Osteoblast (primary cell): ENCODE data around the gene AAGAB. TPM values are rescaled to one million over a fixed set of nuclear protein-coding genes. Genes with fewer than 3 reads are reported as not detected.
A peak's percentile ranks its signal among the peaks of the same experiment; 100 is the strongest.

Experiments
- DNase-seq: peaks from one replicate; pipeline ENCODE4 v3.0.0; 2011; ENCODE audit warnings: low spot score, mixed read lengths; ENCODE audit not compliant: insufficient read length; ENCODE audit errors: missing footprints
- H2AFZ ChIP-seq: 2 replicates; pipeline ENCODE4 v1.6.0; 2011; ENCODE audit warnings: mild to moderate bottlenecking, low read length
- H3K27ac ChIP-seq: 2 replicates; pipeline ENCODE4 v1.5.1; 2011; ENCODE audit warnings: mild to moderate bottlenecking, low read depth, low read length, moderate library complexity
- H3K27me3 ChIP-seq: 2 replicates; pipeline ENCODE4 v1.6.0; 2012; ENCODE audit warnings: mild to moderate bottlenecking, control low read depth, inconsistent platforms, low read length, moderate library complexity; ENCODE audit not compliant: insufficient read depth
- H3K36me3 ChIP-seq: 2 replicates; pipeline ENCODE4 v1.5.1; 2011; ENCODE audit warnings: mild to moderate bottlenecking, low read length, control low read depth, moderate library complexity; ENCODE audit not compliant: insufficient read depth
- H3K4me1 ChIP-seq: 2 replicates; pipeline ENCODE4 v1.5.1; 2011; ENCODE audit warnings: mild to moderate bottlenecking, low read length, control low read depth, moderate library complexity; ENCODE audit not compliant: insufficient read depth
- H3K4me2 ChIP-seq: 2 replicates; pipeline ENCODE4 v1.6.0; 2011; ENCODE audit warnings: mild to moderate bottlenecking, low read length; ENCODE audit not compliant: insufficient read depth
- H3K4me3 ChIP-seq: fragments of 200-600 bp; sonication (generic); 3 replicates; pipeline ENCODE4 v1.5.1; 2012; ENCODE audit warnings: mild to moderate bottlenecking, low read length, inconsistent platforms; ENCODE audit not compliant: insufficient read depth
- H3K79me2 ChIP-seq: 2 replicates; pipeline ENCODE4 v1.6.0; 2012; ENCODE audit warnings: mild to moderate bottlenecking, low read length, control low read depth, inconsistent platforms; ENCODE audit not compliant: insufficient read depth
- H3K9me3 ChIP-seq: 2 replicates; pipeline ENCODE4 v1.5.1; 2011; ENCODE audit warnings: low read depth, low read length, control low read depth
- H4K20me1 ChIP-seq: 2 replicates; pipeline ENCODE4 v1.6.0; 2012; ENCODE audit warnings: mild to moderate bottlenecking, low read length, control low read depth; ENCODE audit not compliant: insufficient read depth
- CTCF ChIP-seq: IDR thresholded peaks from 2 replicates; pipeline ENCODE4 v1.5.1; 2011; ENCODE audit warnings: mild to moderate bottlenecking, low read depth, low read length, moderate library complexity; ENCODE audit errors: extremely low read depth
- total RNA-seq: library from RNA; depleted of rRNA; stranded (reverse); fragments of >200 nt; gene quantifications from 2 replicates; pipeline ENCODE4 v1.2.3, GENCODE V29; 2012

Gene AAGAB
- 41.8 and 51.0 TPM in 2 replicates for total RNA-seq

GRCh38 chr15:67254238-67255175 is at the start of gene AAGAB, which contains the start of gene IQCH:
AAGAB (minus strand) TSS chr15:67254661; CDS start chr15:67254631, 30 bp downstream.
IQCH (plus strand) TSS chr15:67254786; CDS start chr15:67254897, 111 bp downstream.
- Histone ChIP-seq H4K20me1 (peaks cover 6% of the 10 kb centered on the region), H3K27ac (peak within 1 kb of the TSS; percentile 100), H3K79me2 (peaks cover 48% of the 10 kb centered on the region), H3K4me2 (peak within 1 kb of the TSS; percentile 84), H2AFZ (peak within 1 kb of the TSS; percentile 92), H3K4me1 (peaks cover 17% of the 10 kb centered on the region), H3K36me3 (no peaks in the 10 kb centered on the region), H3K9me3 (no peaks in the 10 kb centered on the region), H3K27me3 (no peaks in the 10 kb centered on the region), H3K4me3 (peak within 1 kb of the TSS; percentile 98)
- TF ChIP-seq CTCF: no peak
- peak; percentile 97 for DNase-seq

GRCh38 chr15:67303490-67304363 is 49.3 kb upstream of the AAGAB start:
- Histone ChIP-seq H4K20me1 (no peaks in the 10 kb centered on the region), H3K9me3 (no peaks in the 10 kb centered on the region), H3K27me3 (no peaks in the 10 kb centered on the region), H3K4me2 (no peak overlapping the region), H3K27ac (no peak overlapping the region), H2AFZ (no peak overlapping the region), H3K79me2 (no peaks in the 10 kb centered on the region), H3K4me3 (no peak overlapping the region), H3K4me1 (no peaks in the 10 kb centered on the region), H3K36me3 (no peaks in the 10 kb centered on the region)
- DNase-seq: no peak
- TF ChIP-seq CTCF: peak; percentile 39

GRCh38 chr15:67300266-67301025 is 46.0 kb upstream of the AAGAB start:
- H3K4me2 ChIP-seq: peak overlapping the region; percentile 8
- DNase-seq: no peak
- peak overlapping the region; percentile 47 for H2AFZ ChIP-seq

More at GRCh38 chr15:67300266-67301025, 46.0 kb upstream of the AAGAB start:
- Histone ChIP-seq H3K36me3 (no peaks in the 10 kb centered on the region), H3K79me2 (no peaks in the 10 kb centered on the region), H3K27me3 (no peaks in the 10 kb centered on the region), H3K9me3 (no peaks in the 10 kb centered on the region), H3K4me1 (no peaks in the 10 kb centered on the region), H3K4me3 (no peak overlapping the region), H3K27ac (no peak overlapping the region), H4K20me1 (no peaks in the 10 kb centered on the region)
- no peak for TF ChIP-seq CTCF
